ENCODE measurements around the gene SOX11.
A peak's percentile ranks its signal among the peaks of the same experiment; 100 is the strongest.

SOX11 gene

GRCh38 chr2:5719629-5720334 lies 27.6 kb downstream of the SOX11 start:
- Mint-ChIP-seq H3K4me3 (no peak overlapping the region), H3K27me3 (no peaks in the 10 kb centered on the region), H3K27ac (no peak overlapping the region), H3K4me1 (ENCODE audit: low read depth in 2 of 2) (no peaks in the 10 kb centered on the region), H3K36me3 (ENCODE audit: insufficient read depth) (no peaks in the 10 kb centered on the region), H3K9me3 (peaks cover 3 to 15% of the 10 kb centered on the region in 2 donors)
- ATAC-seq (replicated peaks) (no peak), DNase-seq (no peak)

GRCh38 chr2:5720426-5720825 lies 28.2 kb downstream of the SOX11 start:
- peaks cover 3 to 15% of the 10 kb centered on the region in 2 donors for H3K9me3 Mint-ChIP-seq
- DNase-seq (no peak), ATAC-seq (replicated peaks) (no peak)
- H3K27me3 Mint-ChIP-seq, result no peaks in the 10 kb centered on the region
- no peak overlapping the region for H3K27ac Mint-ChIP-seq
- H3K4me1 Mint-ChIP-seq (ENCODE audit: low read depth in 2 of 2), result no peaks in the 10 kb centered on the region
- H3K36me3 Mint-ChIP-seq (ENCODE audit: insufficient read depth), result no peaks in the 10 kb centered on the region
- no peak overlapping the region for H3K4me3 Mint-ChIP-seq

- peaks cover 3% of the 10 kb centered on the region for H3K36me3 Mint-ChIP-seq (ENCODE audit: insufficient read depth)
- DNase-seq (no peak), ATAC-seq (replicated peaks) (no peak)
- no peaks in the 10 kb centered on the region for H3K27me3 Mint-ChIP-seq
- no peaks in the 10 kb centered on the region for H3K4me1 Mint-ChIP-seq (ENCODE audit: low read depth in 2 of 2)
- H3K9me3 Mint-ChIP-seq, result peaks cover 3 to 15% of the 10 kb centered on the region in 2 donors
- no peak overlapping the region for H3K4me3 Mint-ChIP-seq
- no peak overlapping the region for H3K27ac Mint-ChIP-seq
Measured at GRCh38 chr2:5722236-5722635, 30.1 kb downstream of the SOX11 start.

DNA sequence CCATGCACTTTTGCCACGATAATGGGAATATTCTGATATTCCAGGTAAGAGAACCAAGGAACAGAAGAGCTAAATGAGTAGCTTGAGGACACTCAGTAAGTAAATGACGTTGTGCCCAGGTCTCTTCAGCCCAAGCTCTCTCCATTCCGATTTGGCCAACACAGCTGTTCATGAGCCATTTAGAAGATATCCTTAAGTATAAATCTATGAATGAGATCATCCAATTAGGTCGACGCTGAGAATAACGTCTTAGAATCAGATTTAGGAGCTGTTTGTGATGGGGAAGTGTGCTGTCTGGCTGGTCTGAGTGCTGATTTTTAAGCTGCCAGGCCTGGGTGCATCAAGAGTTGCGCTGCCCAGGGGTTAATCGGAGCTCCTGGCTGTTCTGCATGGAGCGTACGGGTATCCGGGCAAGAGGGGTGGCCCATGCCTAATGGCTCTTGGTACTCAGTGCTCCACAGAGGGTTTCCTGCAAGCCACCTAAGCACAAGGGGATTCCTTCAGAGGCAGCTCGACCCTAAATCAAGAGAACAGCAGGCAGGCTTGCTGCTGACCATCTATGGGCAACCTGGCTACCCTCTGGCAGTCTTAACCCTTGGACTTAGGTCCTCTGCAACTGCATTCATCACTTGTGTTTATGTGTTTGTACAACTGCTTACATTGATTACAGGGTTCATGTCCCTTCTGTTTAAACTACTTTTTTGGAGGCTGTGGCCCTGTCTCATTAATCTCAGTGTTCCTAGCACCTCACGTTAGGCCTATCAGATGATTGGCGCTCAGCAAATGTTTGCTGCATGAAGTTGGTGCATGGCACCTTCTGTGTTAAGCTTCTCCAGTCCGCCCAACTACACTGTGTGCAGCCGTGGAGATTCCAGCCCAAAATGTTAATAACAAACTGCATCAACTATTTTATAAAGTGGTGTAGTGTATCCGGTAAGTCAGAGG lies 31.9 kb downstream of the SOX11 start:
- Mint-ChIP-seq H3K4me3 (no peak overlapping the region), H3K27ac (no peak overlapping the region), H3K9me3 (peaks cover 3 to 7% of the 10 kb centered on the region in 2 donors), H3K4me1 (ENCODE audit: low read depth in 2 of 2) (no peaks in the 10 kb centered on the region), H3K27me3 (no peaks in the 10 kb centered on the region), H3K36me3 (ENCODE audit: insufficient read depth) (peaks cover 3% of the 10 kb centered on the region)
- ATAC-seq (replicated peaks), result no peak
- no peak for DNase-seq

DNA sequence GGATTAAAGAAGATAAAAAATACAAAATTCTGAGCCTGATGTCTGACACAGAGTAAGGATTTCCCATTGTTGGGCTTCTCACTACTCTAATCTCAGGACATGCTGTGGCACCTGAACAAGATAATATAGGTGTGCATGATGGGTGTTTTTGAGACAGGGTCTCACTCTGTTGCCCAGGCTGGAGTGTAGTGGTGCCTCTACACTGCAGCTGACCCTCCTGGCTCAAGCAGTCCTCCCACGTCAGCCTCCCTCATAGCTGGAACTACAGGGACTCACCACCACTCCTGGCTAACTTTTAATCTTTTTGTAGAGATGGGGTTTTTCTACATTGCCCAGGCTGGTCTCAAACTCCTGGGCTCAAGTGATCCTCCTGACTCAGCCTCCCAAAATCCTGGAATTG lies 32.9 kb downstream of the SOX11 start:
- peaks cover 3% of the 10 kb centered on the region for H3K36me3 Mint-ChIP-seq (ENCODE audit: insufficient read depth)
- no peak for DNase-seq
- H3K9me3 Mint-ChIP-seq, result peaks cover 3 to 6% of the 10 kb centered on the region in 2 donors
- H3K27me3 Mint-ChIP-seq, result no peaks in the 10 kb centered on the region
- no peak for ATAC-seq (replicated peaks)
- no peaks in the 10 kb centered on the region for H3K4me1 Mint-ChIP-seq (ENCODE audit: low read depth in 2 of 2)
- H3K27ac Mint-ChIP-seq, result no peak overlapping the region
- H3K4me3 Mint-ChIP-seq, result no peak overlapping the region

- H3K4me1 Mint-ChIP-seq (ENCODE audit: low read depth in 2 of 2), result no peaks in the 10 kb centered on the region
- H3K27ac Mint-ChIP-seq, result no peak overlapping the region
- no peaks in the 10 kb centered on the region for H3K27me3 Mint-ChIP-seq
- no peaks in the 10 kb centered on the region for H3K9me3 Mint-ChIP-seq
- no peak for DNase-seq
- ATAC-seq (replicated peaks), result no peak
- peaks cover 3% of the 10 kb centered on the region for H3K36me3 Mint-ChIP-seq (ENCODE audit: insufficient read depth)
- H3K4me3 Mint-ChIP-seq, result no peak overlapping the region
Measured at GRCh38 chr2:5725794-5726463, 33.7 kb downstream of the SOX11 start.

- Mint-ChIP-seq H3K4me3 (no peak overlapping the region), H3K9me3 (no peaks in the 10 kb centered on the region), H3K27ac (no peak overlapping the region)
Measured at GRCh38 chr2:5727235-5727634, 35.1 kb downstream of the SOX11 start.

DNA sequence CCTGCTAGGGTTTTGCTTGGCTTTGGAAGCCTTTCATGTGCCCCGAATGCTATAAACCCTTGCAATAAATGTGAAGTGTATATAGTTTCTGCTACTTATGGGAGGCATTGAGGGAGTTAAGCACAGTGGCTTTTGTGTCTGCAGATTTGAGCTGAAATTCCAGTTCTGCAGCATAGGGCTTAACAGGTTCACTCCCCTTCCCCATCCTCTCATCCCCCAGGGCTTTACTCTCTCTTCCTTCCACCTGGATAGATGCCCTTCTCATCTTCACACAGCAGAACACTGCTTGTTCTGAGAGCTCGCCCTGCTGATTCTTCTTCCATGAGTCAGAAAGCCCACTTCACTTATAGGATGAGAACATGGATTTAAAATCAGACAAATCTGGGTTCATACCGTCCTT lies 37.2 kb downstream of the SOX11 start:
- Mint-ChIP-seq H3K27ac (no peak overlapping the region), H3K27me3 (no peaks in the 10 kb centered on the region)
- no peak for ATAC-seq (replicated peaks)

More at GRCh38 chr2:5727235-5727634, 35.1 kb downstream of the SOX11 start:
- Mint-ChIP-seq H3K27me3 (no peaks in the 10 kb centered on the region), H3K4me1 (ENCODE audit: low read depth in 2 of 2) (no peaks in the 10 kb centered on the region), H3K36me3 (ENCODE audit: insufficient read depth) (peaks cover 3% of the 10 kb centered on the region)
- ATAC-seq (replicated peaks) (no peak), DNase-seq (no peak)

DNA sequence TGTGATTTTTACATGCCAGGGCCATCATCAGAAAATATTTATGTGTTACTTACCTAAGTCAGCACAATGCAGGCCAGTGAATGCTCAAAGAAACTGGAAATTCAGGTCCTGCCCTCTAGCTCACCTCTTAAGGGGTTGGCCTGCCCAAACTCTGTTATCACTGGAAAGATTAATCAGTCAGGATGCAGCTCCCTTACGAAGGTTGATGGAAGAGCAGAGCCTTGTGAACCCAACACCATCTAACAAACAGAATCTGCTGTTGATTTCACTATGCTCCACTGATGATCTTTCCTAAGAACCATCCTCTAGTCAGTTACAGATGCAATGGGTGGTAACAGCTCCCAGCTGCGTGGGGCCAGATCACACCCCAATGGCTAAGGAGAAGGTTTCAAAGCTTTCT lies 38.2 kb downstream of the SOX11 start:
- no peak for DNase-seq
- no peaks in the 10 kb centered on the region for H3K4me1 Mint-ChIP-seq (ENCODE audit: low read depth in 2 of 2)
- ATAC-seq (replicated peaks), result no peak
- no peaks in the 10 kb centered on the region for H3K27me3 Mint-ChIP-seq
- H3K27ac Mint-ChIP-seq, result no peak overlapping the region
- H3K4me3 Mint-ChIP-seq, result no peak overlapping the region
- peaks cover 3% of the 10 kb centered on the region for H3K36me3 Mint-ChIP-seq (ENCODE audit: insufficient read depth)
- H3K9me3 Mint-ChIP-seq, result peaks cover 0 to 5% of the 10 kb centered on the region in 2 donors

More for the DNA sequence above, 37.2 kb downstream of the SOX11 start:
- H3K9me3 Mint-ChIP-seq, result peaks cover 0 to 2% of the 10 kb centered on the region in 2 donors
- H3K36me3 Mint-ChIP-seq (ENCODE audit: insufficient read depth), result peaks cover 3% of the 10 kb centered on the region
- H3K4me3 Mint-ChIP-seq, result no peak overlapping the region
- H3K4me1 Mint-ChIP-seq (ENCODE audit: low read depth in 2 of 2), result no peaks in the 10 kb centered on the region
- DNase-seq, result no peak

- ATAC-seq (replicated peaks), result no peak
- Mint-ChIP-seq H3K9me3 (peaks cover 0 to 5% of the 10 kb centered on the region in 2 donors), H3K27ac (no peak overlapping the region)
Measured at GRCh38 chr2:5734859-5735520, 42.8 kb downstream of the SOX11 start.

DNA sequence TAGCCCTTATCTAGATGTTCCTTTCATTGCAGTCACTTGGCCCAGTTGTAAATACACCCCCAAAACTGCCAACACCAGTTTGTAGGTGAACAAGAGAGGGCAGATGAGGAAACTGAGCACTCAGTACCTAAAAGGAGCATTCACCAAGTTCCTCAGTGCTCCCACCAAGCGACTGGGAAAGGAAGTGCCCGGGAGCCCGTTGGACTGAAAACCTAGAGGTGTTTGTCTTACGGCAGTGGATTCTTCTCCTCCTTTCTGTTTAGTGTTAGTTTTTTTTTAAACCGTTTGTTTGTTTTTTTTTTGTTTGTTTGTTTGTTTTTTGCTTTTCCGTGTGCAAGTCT lies 43.3 kb downstream of the SOX11 start:
- H3K27ac Mint-ChIP-seq, result peak overlapping the region in 1 of 2 donors; percentile 81
- peaks cover 0 to 5% of the 10 kb centered on the region in 2 donors for H3K9me3 Mint-ChIP-seq
- no peak for DNase-seq
- no peaks in the 10 kb centered on the region for H3K27me3 Mint-ChIP-seq
- no peaks in the 10 kb centered on the region for H3K4me1 Mint-ChIP-seq (ENCODE audit: low read depth in 2 of 2)
- no peak overlapping the region for H3K4me3 Mint-ChIP-seq
- ATAC-seq (replicated peaks), result no peak
- no peaks in the 10 kb centered on the region for H3K36me3 Mint-ChIP-seq (ENCODE audit: insufficient read depth)

More at GRCh38 chr2:5734859-5735520, 42.8 kb downstream of the SOX11 start:
- DNase-seq, result no peak
- Mint-ChIP-seq H3K4me1 (ENCODE audit: low read depth in 2 of 2) (no peaks in the 10 kb centered on the region), H3K36me3 (ENCODE audit: insufficient read depth) (no peaks in the 10 kb centered on the region), H3K27me3 (no peaks in the 10 kb centered on the region), H3K4me3 (no peak overlapping the region)

DNA sequence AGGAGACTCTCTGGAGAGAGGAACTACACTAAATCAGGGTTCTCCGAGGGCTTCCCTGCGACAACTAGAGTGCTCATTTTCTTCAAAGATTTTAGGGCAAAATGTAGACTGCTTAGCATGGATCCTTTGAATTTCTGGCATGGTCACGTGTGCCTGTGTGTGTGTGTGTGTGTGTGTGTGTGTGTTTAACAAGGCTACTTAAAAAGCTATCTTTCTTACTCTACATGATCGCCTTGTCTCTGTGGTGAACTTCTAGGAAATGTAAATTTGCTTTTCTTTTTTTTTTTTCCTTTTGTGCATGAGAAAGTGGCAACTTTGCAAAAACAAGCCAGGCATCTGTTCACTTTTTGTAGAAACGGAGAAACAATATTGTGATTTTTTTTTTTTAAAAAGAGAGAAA lies 43.9 kb downstream of the SOX11 start:
- Mint-ChIP-seq H3K4me1 (ENCODE audit: low read depth in 2 of 2) (no peaks in the 10 kb centered on the region), H3K36me3 (ENCODE audit: insufficient read depth) (no peaks in the 10 kb centered on the region), H3K9me3 (peaks cover 0 to 5% of the 10 kb centered on the region in 2 donors), H3K27ac (peak overlapping the region in 1 of 2 donors; percentile 81), H3K4me3 (no peak overlapping the region), H3K27me3 (no peaks in the 10 kb centered on the region)
- no peak for DNase-seq
- no peak for ATAC-seq (replicated peaks)

GRCh38 chr2:5736886-5737285 lies 44.7 kb downstream of the SOX11 start:
- peaks cover 0 to 5% of the 10 kb centered on the region in 2 donors for H3K9me3 Mint-ChIP-seq
- ATAC-seq (replicated peaks) (no peak), DNase-seq (no peak)
- H3K36me3 Mint-ChIP-seq (ENCODE audit: insufficient read depth), result no peaks in the 10 kb centered on the region
- H3K4me3 Mint-ChIP-seq, result no peak overlapping the region
- no peak overlapping the region for H3K27ac Mint-ChIP-seq
- no peaks in the 10 kb centered on the region for H3K4me1 Mint-ChIP-seq (ENCODE audit: low read depth in 2 of 2)
- no peaks in the 10 kb centered on the region for H3K27me3 Mint-ChIP-seq

Measured in effector memory CD8-positive, alpha-beta T cell (primary cell).